ENCODE results near the gene ITIH2. TPM values are rescaled to one million over a fixed set of nuclear protein-coding genes. Genes with fewer than 3 reads are reported as not detected.

Gene ITIH2
- total RNA-seq, 1 donor from 2014 or later = 3.4 TPM

DNA sequence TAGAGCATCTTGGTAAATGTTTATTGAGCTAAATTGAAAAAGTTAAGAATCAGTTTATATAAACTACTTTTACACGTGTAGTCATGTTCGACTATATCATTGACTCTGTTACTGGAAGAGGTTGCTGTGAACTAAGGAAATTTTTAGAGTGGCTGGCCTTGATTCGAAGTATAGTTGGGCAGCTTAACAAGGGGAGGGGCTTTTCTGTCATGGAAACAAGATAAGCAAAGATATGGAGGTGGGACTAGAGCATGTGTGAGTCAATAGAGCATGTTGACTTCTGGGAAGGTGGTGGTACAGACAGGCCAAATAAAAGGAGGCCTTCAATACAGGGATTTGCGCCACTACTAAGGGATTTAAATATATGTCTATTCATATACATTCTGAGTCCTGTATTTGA is 92.5 kb downstream of the ITIH2 start:
- no peak for DNase-seq (ENCODE audit: extremely low spot score, unreplicated experiment)
- Mint-ChIP-seq H3K36me3 (peaks cover 46% of the 10 kb centered on the region), H3K4me1 (ENCODE audit: unreplicated experiment) (peaks cover 26% of the 10 kb centered on the region), H3K27ac (peak overlapping the region; percentile 4), H3K9me3 (no peaks in the 10 kb centered on the region), H3K4me3 (no peak overlapping the region), H3K27me3 (no peaks in the 10 kb centered on the region)
- TF ChIP-seq, protein P1, sequence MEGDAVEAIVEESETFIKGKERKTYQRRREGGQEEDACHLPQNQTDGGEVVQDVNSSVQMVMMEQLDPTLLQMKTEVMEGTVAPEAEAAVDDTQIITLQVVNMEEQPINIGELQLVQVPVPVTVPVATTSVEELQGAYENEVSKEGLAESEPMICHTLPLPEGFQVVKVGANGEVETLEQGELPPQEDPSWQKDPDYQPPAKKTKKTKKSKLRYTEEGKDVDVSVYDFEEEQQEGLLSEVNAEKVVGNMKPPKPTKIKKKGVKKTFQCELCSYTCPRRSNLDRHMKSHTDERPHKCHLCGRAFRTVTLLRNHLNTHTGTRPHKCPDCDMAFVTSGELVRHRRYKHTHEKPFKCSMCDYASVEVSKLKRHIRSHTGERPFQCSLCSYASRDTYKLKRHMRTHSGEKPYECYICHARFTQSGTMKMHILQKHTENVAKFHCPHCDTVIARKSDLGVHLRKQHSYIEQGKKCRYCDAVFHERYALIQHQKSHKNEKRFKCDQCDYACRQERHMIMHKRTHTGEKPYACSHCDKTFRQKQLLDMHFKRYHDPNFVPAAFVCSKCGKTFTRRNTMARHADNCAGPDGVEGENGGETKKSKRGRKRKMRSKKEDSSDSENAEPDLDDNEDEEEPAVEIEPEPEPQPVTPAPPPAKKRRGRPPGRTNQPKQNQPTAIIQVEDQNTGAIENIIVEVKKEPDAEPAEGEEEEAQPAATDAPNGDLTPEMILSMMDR (conservative IDR thresholded peaks at IDR 0.05) = no peak

GRCh38 chr10:7797582-7797981 is 94.5 kb downstream of the ITIH2 start:
- Mint-ChIP-seq H3K4me3 (no peak overlapping the region), H3K4me1 (ENCODE audit: unreplicated experiment) (peaks cover 19% of the 10 kb centered on the region), H3K36me3 (peaks cover 36% of the 10 kb centered on the region), H3K27ac (no peak overlapping the region), H3K27me3 (no peaks in the 10 kb centered on the region), H3K9me3 (no peaks in the 10 kb centered on the region)
- no peak for DNase-seq (ENCODE audit: extremely low spot score, unreplicated experiment)
- TF ChIP-seq, protein P1 (conservative IDR thresholded peaks at IDR 0.05) = no peak

Other genes starting within 250 kb of the ITIH2 start
- gene ITIH5, start 36.4 kb upstream of the ITIH2 start, total RNA-seq (ENCODE audit: low replicate concordance) = 34.0 and 37.3 TPM in 2 replicates
- gene KIN, start 84.7 kb downstream of the ITIH2 start, total RNA-seq (ENCODE audit: low replicate concordance) = 14.5 and 16.7 TPM in 2 replicates
- gene ATP5F1C, start 84.9 kb downstream of the ITIH2 start, total RNA-seq (ENCODE audit: low replicate concordance) = 244 and 283 TPM in 2 replicates
- 6.9 and 9.9 TPM in 2 replicates for gene TAF3, start 115.2 kb downstream of the ITIH2 start, total RNA-seq (ENCODE audit: low replicate concordance)

Data from type B pancreatic cell (in vitro differentiated cells).